ENCODE data around the gene MPIG6B. TPM values are rescaled to one million over a fixed set of nuclear protein-coding genes. Genes with fewer than 3 reads are reported as not detected.

MPIG6B gene
- total and polyA plus RNA-seq, 7 donors: 0.04 to 0.37 (median 0.15) TPM; not detected in 2

DNA sequence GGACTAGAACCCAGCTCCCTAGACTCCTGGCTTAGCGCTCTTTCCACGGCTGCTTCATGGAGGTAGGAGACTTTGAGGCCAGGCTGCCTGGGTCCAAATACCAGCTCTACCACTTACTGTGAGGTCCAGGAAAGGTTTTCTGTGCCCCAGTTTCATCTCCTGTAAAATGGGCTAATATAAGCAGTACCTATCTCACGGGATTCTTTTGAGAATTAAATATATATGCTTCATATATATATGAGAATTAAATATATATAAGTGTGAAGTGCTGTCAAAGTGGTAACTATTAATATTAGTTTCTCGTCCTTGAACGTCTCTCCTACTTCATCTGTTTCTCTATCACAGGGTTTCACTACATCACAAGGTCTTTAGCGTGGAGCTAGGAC, 32.1 kb upstream of the MPIG6B start:
- Histone ChIP-seq H3K4me1 (no peaks in the 10 kb centered on the region), H3K4me3 (no peak overlapping the region), H3K9me3 (no peaks in the 10 kb centered on the region), H3K27me3 (ENCODE audit: insufficient read depth in 3 of 3, low read length in 2 of 3) (no peaks in the 10 kb centered on the region), H3K36me3 (ENCODE audit: insufficient read depth in 1 of 2, low read depth in 1 of 2) (peaks cover 12 to 100% of the 10 kb centered on the region in 2 donors), H3K27ac (no peak overlapping the region)
- TF ChIP-seq, protein P1, sequence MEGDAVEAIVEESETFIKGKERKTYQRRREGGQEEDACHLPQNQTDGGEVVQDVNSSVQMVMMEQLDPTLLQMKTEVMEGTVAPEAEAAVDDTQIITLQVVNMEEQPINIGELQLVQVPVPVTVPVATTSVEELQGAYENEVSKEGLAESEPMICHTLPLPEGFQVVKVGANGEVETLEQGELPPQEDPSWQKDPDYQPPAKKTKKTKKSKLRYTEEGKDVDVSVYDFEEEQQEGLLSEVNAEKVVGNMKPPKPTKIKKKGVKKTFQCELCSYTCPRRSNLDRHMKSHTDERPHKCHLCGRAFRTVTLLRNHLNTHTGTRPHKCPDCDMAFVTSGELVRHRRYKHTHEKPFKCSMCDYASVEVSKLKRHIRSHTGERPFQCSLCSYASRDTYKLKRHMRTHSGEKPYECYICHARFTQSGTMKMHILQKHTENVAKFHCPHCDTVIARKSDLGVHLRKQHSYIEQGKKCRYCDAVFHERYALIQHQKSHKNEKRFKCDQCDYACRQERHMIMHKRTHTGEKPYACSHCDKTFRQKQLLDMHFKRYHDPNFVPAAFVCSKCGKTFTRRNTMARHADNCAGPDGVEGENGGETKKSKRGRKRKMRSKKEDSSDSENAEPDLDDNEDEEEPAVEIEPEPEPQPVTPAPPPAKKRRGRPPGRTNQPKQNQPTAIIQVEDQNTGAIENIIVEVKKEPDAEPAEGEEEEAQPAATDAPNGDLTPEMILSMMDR (IDR thresholded peaks at IDR 0.05): no peak
- ATAC-seq (no peak), DNase-seq (no peak)
- intact Hi-C loops (cut with DNase I): no loop called here
- 90 to 92% (median 90%) methylated on average over 6 of the region's 6 CpGs for WGBS, 3 donors

DNA sequence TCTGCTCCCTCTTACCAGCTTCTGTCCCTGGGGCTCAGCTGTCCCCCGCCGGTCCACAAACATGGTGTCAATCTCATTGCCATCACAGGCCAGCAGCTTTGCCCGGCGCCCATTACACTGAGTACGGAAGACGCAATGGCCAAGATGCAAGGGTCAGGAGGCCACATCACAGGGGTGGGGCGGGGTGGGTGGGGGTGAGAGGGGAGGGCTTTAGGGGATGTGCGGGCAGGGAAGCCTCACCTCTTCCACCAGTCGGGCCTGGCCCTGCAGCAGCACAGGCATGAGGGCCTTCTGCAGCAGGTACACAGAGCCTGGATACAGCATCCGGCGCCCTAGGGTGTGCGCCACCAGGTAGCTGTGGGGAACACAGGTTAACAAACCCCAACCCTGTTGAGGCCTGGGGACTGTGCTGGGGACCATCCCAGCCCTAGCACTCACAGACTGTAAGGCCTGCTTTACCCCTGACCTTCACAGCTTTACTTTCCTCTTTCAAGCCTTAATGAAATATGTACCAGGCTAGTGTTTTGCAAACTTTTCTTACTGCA, 31.5 kb upstream of the MPIG6B start:
- WGBS, 3 donors: 94 to 96% (median 94%) methylated on average over 12 of the region's 12 CpGs
- H3K36me3 ChIP-seq (ENCODE audit: insufficient read depth in 1 of 2, low read depth in 1 of 2): peaks cover 12 to 100% of the 10 kb centered on the region in 2 donors
- H3K27me3 ChIP-seq (ENCODE audit: insufficient read depth in 3 of 3, low read length in 2 of 3): no peaks in the 10 kb centered on the region
- no peak overlapping the region for H3K27ac ChIP-seq
- no peaks in the 10 kb centered on the region for H3K9me3 ChIP-seq
- no peaks in the 10 kb centered on the region for H3K4me1 ChIP-seq
- no peak for DNase-seq
- ATAC-seq: no peak
- TF ChIP-seq, protein P1 (IDR thresholded peaks at IDR 0.05): no peak
- intact Hi-C loops (cut with DNase I): no loop called here
- no peak overlapping the region for H3K4me3 ChIP-seq

DNA sequence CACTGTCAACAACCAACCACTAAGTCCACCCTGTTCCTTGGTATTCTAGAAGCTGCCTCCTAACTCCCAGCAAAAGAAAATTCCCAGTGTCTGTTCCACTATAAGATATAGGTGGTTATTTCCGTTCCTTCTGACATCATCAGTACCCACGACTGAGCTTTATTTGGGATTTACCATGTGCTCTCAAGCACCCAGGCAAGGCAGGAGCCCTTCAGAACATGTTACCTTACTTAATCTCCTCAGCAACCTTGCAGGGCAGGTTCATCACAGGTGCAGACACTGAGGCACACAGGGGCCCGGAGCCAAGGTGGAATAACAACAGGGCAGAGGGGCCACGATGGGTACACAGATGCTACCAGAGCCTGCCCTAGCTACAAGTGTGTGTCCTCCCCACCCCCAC, 30.8 kb upstream of the MPIG6B start:
- ATAC-seq (no peak), DNase-seq (no peak)
- no peaks in the 10 kb centered on the region for H3K27me3 ChIP-seq (ENCODE audit: insufficient read depth in 3 of 3, low read length in 2 of 3)
- WGBS, 3 donors: 82 to 84% (median 83%) methylated on average over 4 of the region's 4 CpGs
- H3K4me3 ChIP-seq: no peak overlapping the region
- intact Hi-C loops (cut with DNase I): no loop called here
- H3K4me1 ChIP-seq: no peaks in the 10 kb centered on the region
- H3K9me3 ChIP-seq: no peaks in the 10 kb centered on the region
- H3K27ac ChIP-seq: no peak overlapping the region
- TF ChIP-seq, protein P1 (IDR thresholded peaks at IDR 0.05): no peak
- peaks cover 12 to 100% of the 10 kb centered on the region in 2 donors for H3K36me3 ChIP-seq (ENCODE audit: insufficient read depth in 1 of 2, low read depth in 1 of 2)

DNA sequence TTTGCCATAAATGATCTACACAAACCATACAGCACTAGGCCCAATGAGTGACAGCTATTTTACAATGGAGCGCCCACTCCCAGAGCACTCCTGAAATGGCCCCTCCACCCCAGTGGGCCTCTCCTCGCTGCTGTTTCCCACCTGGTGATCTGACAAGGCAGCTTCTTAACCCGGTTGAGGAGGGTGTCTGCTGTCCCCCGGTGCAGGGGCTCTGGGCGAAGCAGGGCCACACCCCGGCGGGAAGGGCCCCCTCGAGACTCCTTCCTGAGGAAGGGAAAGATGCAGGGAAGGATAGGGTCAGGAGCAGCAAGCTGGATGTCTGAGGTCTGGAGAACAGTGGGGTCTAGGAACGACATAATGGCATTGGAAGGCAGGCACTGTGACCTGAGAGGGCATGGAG, 30.3 kb upstream of the MPIG6B start:
- H3K4me1 ChIP-seq: peaks cover 2% of the 10 kb centered on the region
- DNase-seq (no peak), ATAC-seq (no peak)
- no peaks in the 10 kb centered on the region for H3K9me3 ChIP-seq
- no peak overlapping the region for H3K4me3 ChIP-seq
- H3K27ac ChIP-seq: no peak overlapping the region
- peaks cover 12 to 99% of the 10 kb centered on the region in 2 donors for H3K36me3 ChIP-seq (ENCODE audit: insufficient read depth in 1 of 2, low read depth in 1 of 2)
- TF ChIP-seq, protein P1 (IDR thresholded peaks at IDR 0.05): no peak
- no peaks in the 10 kb centered on the region for H3K27me3 ChIP-seq (ENCODE audit: insufficient read depth in 3 of 3, low read length in 2 of 3)
- intact Hi-C loops (cut with DNase I): no loop called here
- 88 to 91% (median 90%) methylated on average over 9 of the region's 9 CpGs for WGBS, 3 donors

DNA sequence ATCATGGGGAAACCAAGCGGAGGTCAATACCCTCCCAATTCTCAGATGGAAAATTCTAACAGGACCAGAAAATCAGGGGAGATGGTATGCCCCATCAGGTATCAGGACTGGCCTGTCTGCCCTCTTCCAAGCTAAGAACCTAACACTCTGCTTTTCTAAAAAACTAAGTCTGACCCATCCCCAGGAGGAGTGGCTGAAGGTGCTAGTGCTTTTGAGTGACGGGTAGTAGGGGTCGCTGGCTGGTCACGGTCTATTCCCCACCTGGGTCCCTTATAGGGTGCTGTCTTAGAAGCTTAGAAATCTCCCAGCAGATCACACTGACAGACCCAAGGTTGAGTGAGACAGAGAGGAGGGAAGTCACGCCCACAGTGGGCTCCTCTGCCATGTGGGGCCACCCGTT, 29.6 kb upstream of the MPIG6B start:
- Histone ChIP-seq H3K4me1 (peaks cover 7% of the 10 kb centered on the region), H3K4me3 (no peak overlapping the region), H3K27ac (no peak overlapping the region), H3K36me3 (ENCODE audit: insufficient read depth in 1 of 2, low read depth in 1 of 2) (peaks cover 12 to 99% of the 10 kb centered on the region in 2 donors), H3K9me3 (no peaks in the 10 kb centered on the region), H3K27me3 (ENCODE audit: insufficient read depth in 3 of 3, low read length in 2 of 3) (no peaks in the 10 kb centered on the region)
- intact Hi-C loops (cut with DNase I): no loop called here
- WGBS, 3 donors: 88 to 93% (median 89%) methylated on average over 6 of the region's 6 CpGs
- DNase-seq (no peak), ATAC-seq (no peak)
- TF ChIP-seq, protein P1 (IDR thresholded peaks at IDR 0.05): no peak
